Upper lobe of left lung (tissue), 6 donors: Measurements from ENCODE around the gene HOXB4. TPM values are rescaled to one million over a fixed set of nuclear protein-coding genes. Genes with fewer than 3 reads are reported as not detected.

Experiments
- ATAC-seq, 2 donors: fragments of 200-7000 bp; cut with Tn5 transposase; one replicate each; pipeline ENCODE4 v1.9.1; 2022; ENCODE audit warnings: mild to moderate bottlenecking in 2 of 2, moderate library complexity in 2 of 2; ENCODE audit not compliant: low FRiP score in 2 of 2
- DNase-seq, 2 donors: peaks; one replicate each; pipeline ENCODE4 v3.0.0-alpha.2; 2019 to 2020
- H3K27ac ChIP-seq, 4 donors: fragments of 200-600 bp; sonication (generic); one replicate each; pipeline ENCODE4 v1.5.1; 2016 to 2019
- H3K27me3 ChIP-seq, 4 donors: fragments of 200-600 bp; sonication (generic); one replicate each; pipeline ENCODE4 v1.5.1; 2017 to 2019
- H3K36me3 ChIP-seq, 4 donors: fragments of 200-600 bp; sonication (generic); one replicate each; pipeline ENCODE4 v1.5.1; 2016 to 2019
- H3K4me1 ChIP-seq, 4 donors: fragments of 200-600 bp; sonication (generic); one replicate each; pipeline ENCODE4 v1.5.1; 2018 to 2019
- H3K4me3 ChIP-seq, 4 donors: fragments of 200-600 bp; sonication (generic); one replicate each; pipeline ENCODE4 v1.5.1; 2017 to 2019; ENCODE audit warnings: mild to moderate bottlenecking in 2 of 4, moderate library complexity in 1 of 4
- H3K9me3 ChIP-seq, 4 donors: fragments of 200-600 bp; sonication (generic); one replicate each; pipeline ENCODE4 v1.5.1; 2018 to 2019
- EP300 ChIP-seq, 4 donors: sonication (generic); formaldehyde crosslinking; IDR thresholded peaks; one replicate each; pipeline ENCODE4 v1.5.1; 2017; ENCODE audit warnings: antibody characterized with exemption in 4 of 4, control low read depth in 2 of 4
- POLR2A ChIP-seq, 4 donors: fragments of 450-650 bp; IDR thresholded peaks; one replicate each; pipeline ENCODE4 v1.5.1; 2016 to 2017; ENCODE audit warnings: antibody characterized with exemption in 4 of 4, mild to moderate bottlenecking in 2 of 4
- POLR2AphosphoS5 ChIP-seq, 2 donors: sonication (generic); formaldehyde crosslinking; IDR thresholded peaks; one replicate each; pipeline ENCODE4 v1.5.1; 2017; ENCODE audit warnings: antibody characterized with exemption in 2 of 2
- WGBS, 2 donors: methylation state at CpG; one replicate each; pipeline ENCODE4 v1.1.5; 2017 to 2018; 5-methylcytosine and 5-hydroxymethylcytosine counted together
- total RNA-seq, 6 donors: library from RNA; depleted of rRNA in 4 of 6; stranded (reverse); fragments of >200 nt in 4 of 6; gene quantifications; one replicate each; pipeline versions ENCODE4 v1.1.0 to v1.2.1, GENCODE V29; 2016 to 2021
- TF ChIP-seq, protein P1 (sequence below), 6 experiments: fragments of 450-650 bp in 4 of 6; fragments of 200-600 bp in 2 of 6; sonication (generic) in 2 of 6; IDR thresholded peaks; one replicate each; pipeline ENCODE4 v1.5.1; 2016 to 2019; ENCODE audit warnings: antibody characterized with exemption in 6 of 6
- donor health status: DM: no; HTN: no; CAD: no; lungs with moderate emphysema.
- donor health status: DM: no; HTN: yes; CAD: no; lungs with severe emphysema.

Gene HOXB4
- 1 to 10 TPM in 4 of 6 donors, under 1 TPM in 2; 0.61 to 5.6 (median 2.0) TPM for total RNA-seq

DNA sequence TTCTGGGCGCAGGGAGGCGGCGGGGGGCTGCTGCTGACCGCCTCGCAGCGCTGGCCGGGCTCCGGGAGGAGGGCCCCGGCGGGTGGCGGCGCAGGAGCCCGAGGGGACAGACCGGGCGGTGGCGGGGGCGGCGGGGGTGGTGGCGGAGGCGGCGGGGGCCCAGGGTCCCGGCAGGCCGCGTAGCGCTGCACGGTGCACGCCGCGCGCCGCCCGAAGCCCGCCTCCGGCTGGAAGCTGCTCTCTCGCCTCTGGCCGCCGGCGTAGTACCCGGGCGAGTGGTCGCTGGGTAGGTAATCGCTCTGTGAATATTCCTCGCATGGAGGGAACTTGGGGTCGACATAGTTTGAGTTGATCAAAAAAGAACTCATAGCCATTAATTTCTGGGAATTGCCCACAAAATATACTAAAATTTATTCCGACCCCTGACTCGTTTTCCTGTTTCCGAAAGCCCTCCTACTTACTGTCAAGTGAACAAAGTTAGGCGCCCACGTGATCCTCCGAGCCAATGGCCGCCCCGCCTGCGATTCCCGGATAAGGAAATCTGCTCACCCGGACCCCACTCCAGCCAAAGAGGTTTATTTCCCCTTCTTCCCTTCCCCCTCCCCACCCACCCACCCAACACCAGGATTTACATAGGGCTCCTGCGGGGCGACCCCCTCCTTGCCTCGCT is at the start of gene HOXB4:
HOXB4 (minus strand) TSS at position 405 of the 670 bp plus-strand sequence; CDS start at position 374, 31 bp downstream.
- 2 to 5% methylated on average over 13 to 27 of the region's 58 CpGs for WGBS, 2 donors
- Histone ChIP-seq H3K36me3 (no peaks in the 10 kb centered on the region), H3K4me1 (peaks cover 17 to 30% (median 19%) of the 10 kb centered on the region in 4 donors), H3K9me3 (no peaks in the 10 kb centered on the region), H3K4me3 (peak within 1 kb of the TSS; percentile 28 to 57 (median 52)), H3K27ac (peak within 1 kb of the TSS; percentile 80 to 94 (median 86)), H3K27me3 (peaks cover 0 to 76% (median 39%) of the 10 kb centered on the region in 4 donors)
- peak in 1 of 2 donors; percentile 73 for ATAC-seq
- DNase-seq: peak; percentile 74 to 95
- no peak for TF ChIP-seq POLR2AphosphoS5 (IDR thresholded peaks at IDR 0.05)

DNA sequence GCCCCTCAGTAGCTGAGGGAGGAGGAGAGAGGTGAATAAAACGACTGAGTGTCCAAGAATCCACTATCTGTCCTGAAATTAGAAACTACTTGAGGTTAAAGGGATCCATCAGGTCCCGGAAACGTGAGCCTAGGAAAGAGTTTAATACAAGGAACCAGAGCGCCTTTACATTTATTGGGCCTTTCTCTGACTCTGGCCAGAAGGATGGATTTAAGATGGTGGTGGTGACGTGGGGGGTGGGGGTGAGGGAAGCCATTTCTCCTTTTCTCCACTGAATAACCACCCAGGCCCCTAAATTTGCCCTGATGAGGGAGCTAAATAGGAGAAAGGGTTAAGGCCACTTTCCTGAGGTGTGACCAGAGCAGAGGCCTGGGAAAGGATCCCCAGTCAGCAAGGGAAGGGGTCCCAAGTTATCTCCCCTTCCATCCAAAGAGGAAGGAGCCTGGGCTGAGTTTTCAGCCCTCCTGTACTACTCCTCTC is 49.0 kb upstream of the HOXB4 start:
- DNase-seq (no peak), ATAC-seq (no peak)
- TF ChIP-seq POLR2A (IDR thresholded peaks at IDR 0.05) (no peak), EP300 (IDR thresholded peaks at IDR 0.05) (no peak), POLR2AphosphoS5 (IDR thresholded peaks at IDR 0.05) (no peak)
- TF ChIP-seq, protein P1, sequence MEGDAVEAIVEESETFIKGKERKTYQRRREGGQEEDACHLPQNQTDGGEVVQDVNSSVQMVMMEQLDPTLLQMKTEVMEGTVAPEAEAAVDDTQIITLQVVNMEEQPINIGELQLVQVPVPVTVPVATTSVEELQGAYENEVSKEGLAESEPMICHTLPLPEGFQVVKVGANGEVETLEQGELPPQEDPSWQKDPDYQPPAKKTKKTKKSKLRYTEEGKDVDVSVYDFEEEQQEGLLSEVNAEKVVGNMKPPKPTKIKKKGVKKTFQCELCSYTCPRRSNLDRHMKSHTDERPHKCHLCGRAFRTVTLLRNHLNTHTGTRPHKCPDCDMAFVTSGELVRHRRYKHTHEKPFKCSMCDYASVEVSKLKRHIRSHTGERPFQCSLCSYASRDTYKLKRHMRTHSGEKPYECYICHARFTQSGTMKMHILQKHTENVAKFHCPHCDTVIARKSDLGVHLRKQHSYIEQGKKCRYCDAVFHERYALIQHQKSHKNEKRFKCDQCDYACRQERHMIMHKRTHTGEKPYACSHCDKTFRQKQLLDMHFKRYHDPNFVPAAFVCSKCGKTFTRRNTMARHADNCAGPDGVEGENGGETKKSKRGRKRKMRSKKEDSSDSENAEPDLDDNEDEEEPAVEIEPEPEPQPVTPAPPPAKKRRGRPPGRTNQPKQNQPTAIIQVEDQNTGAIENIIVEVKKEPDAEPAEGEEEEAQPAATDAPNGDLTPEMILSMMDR (IDR thresholded peaks at IDR 0.05): no peak
- Histone ChIP-seq H3K9me3 (no peaks in the 10 kb centered on the region), H3K27me3 (peaks cover 3 to 83% (median 64%) of the 10 kb centered on the region in 4 donors), H3K4me1 (peaks cover 24 to 27% (median 24%) of the 10 kb centered on the region in 4 donors), H3K4me3 (no peak overlapping the region), H3K36me3 (no peaks in the 10 kb centered on the region), H3K27ac (no peak overlapping the region)
- WGBS, 2 donors: 14 to 27% methylated on average over 5 of the region's 5 CpGs

DNA sequence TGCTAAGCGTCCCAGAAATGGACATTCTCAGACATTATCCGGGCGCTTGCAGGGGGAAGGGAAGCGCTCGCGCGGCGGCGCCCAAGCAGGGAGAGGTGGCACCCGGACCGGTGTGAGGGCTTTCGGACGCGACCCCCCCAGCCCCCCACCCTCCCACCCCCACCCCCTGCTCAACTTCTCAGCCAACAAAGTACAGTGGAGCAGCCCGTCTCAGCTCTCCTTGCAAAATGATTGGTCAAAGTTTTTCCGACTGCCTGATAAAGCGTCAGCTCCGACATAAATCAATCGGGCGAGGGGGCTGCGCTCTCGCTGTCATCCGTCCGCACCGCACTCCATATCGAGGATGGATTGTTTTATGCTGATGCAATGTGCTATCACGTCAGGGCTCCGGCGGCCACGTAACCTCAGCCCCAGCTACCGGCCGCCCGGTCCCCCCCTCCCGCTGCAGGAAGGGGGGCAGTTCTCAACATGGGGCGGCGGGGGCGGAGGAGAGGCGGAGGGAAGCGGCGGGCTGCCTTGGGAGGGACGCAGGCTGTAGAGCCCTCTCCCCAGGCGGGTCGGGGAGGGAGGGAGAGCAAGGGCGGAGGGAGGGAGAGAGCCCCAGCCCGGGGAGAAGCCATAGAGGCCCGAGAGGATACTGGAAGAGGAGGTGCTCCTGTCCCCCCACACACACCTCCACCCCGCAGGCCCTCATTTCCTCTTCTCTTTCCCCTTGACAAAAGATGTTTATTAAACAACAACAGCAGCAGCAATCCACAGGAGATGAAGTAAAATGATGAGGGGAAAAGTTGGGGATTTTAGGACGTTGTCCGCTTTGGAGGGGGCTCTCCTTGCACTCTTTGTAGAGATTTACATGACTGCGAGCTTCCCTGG is 48.3 kb upstream of the HOXB4 start, which contains the start of gene HOXB9:
HOXB9 (minus strand) TSS at position 114 of the 873 bp plus-strand sequence; CDS start at position 25, 89 bp downstream.
- ATAC-seq (peak in 1 of 2 donors; percentile 3), DNase-seq (peak in 1 of 2 donors; percentile 74)
- H3K27ac ChIP-seq: no peak within 1 kb of the TSS
- peaks cover 3 to 86% (median 64%) of the 10 kb centered on the region in 4 donors for H3K27me3 ChIP-seq
- peaks cover 24 to 27% (median 24%) of the 10 kb centered on the region in 4 donors for H3K4me1 ChIP-seq
- peak within 1 kb of the TSS in 3 of 4 donors; percentile 22 to 42 (median 38) for H3K4me3 ChIP-seq
- H3K9me3 ChIP-seq: no peaks in the 10 kb centered on the region
- WGBS, 2 donors: 7 to 8% methylated on average over 10 to 22 of the region's 50 CpGs
- TF ChIP-seq EP300 (IDR thresholded peaks at IDR 0.05) (no peak), POLR2A (IDR thresholded peaks at IDR 0.05) (no peak), POLR2AphosphoS5 (IDR thresholded peaks at IDR 0.05) (no peak)
- TF ChIP-seq, protein P1 (IDR thresholded peaks at IDR 0.05): no peak
- H3K36me3 ChIP-seq: no peaks in the 10 kb centered on the region

DNA sequence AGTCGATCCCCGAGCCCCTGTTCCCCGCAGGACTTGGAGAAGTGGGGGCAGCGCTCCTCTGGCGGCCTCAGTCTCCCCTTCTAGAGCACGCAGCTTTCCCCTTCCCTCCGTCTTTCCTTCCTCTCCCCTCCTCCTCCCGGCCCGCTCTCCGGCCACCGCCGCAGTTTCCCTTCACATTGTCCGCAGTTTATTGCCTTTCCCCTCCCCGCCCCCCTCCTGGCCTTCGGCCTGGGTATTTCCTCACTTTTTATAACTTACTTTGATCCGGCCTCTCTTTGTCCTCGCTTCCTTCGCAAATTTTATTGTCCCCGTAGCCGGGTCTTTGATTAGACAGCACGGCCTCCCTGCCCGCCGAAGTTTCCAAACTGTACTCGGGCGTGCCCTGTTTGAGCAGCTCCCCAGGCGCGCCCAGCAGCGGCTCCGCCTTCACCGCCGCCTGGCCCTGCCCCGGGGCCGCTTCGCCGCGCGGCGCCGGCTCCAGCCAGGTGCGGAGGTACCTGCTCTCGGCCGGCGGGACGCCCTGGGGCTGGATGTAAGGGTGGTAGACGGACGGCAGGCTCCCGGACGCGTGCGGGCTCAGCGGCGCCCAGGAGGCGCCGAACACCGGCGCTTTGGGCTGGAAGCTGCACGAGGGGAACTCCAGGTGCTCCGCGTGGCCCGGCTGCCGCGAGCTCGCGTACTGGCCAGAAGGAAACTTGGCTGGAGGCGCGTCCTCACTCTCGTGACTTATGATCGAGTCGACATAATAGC is 47.5 kb upstream of the HOXB4 start:
- H3K36me3 ChIP-seq: no peaks in the 10 kb centered on the region
- DNase-seq (peak in 1 of 2 donors; percentile 89), ATAC-seq (peak in 1 of 2 donors; percentile 71)
- H3K9me3 ChIP-seq: no peaks in the 10 kb centered on the region
- H3K27ac ChIP-seq: no peak overlapping the region
- H3K27me3 ChIP-seq: peaks cover 6 to 86% (median 60%) of the 10 kb centered on the region in 4 donors
- 1 to 2% methylated on average over 33 to 61 of the region's 69 CpGs for WGBS, 2 donors
- peaks cover 24 to 27% (median 24%) of the 10 kb centered on the region in 4 donors for H3K4me1 ChIP-seq
- no peak for TF ChIP-seq POLR2A (IDR thresholded peaks at IDR 0.05)
- no peak for TF ChIP-seq EP300 (IDR thresholded peaks at IDR 0.05)
- no peak for TF ChIP-seq POLR2AphosphoS5 (IDR thresholded peaks at IDR 0.05)
- TF ChIP-seq, protein P1 (IDR thresholded peaks at IDR 0.05): no peak
- peak overlapping the region in 3 of 4 donors; percentile 22 to 42 (median 38) for H3K4me3 ChIP-seq
